ENCODE measurements around the gene PRDM16.
A peak's percentile ranks its signal among the peaks of the same experiment; 100 is the strongest.

The PRDM16 gene

DNA sequence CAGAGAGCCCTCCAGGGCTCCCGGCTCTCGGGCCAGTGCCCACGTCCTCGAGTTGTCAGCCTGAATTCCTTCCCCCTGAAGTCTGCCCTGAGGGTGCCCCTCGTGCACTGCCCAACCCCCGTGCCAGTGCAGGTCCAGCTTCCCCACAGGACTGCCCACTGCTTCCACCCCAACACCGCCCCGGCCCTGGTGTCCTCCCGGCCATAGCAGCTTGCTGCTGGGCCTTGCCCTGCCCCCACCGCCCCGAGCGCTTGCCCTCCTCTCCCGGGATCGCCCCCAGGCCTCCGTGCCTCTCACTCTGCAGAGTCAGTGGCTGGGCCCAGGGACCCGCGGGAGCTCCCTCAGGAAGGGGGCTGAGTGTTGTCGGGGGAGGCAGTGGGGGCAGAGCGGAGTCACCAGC lies 361.4 kb downstream of the PRDM16 start:
- no peak overlapping the region for H3K4me3 ChIP-seq (ENCODE audit: low read length, poor library complexity, severe bottlenecking)
- no peaks in the 10 kb centered on the region for H3K4me1 ChIP-seq (ENCODE audit: insufficient read depth, low read length, poor library complexity, severe bottlenecking)
- H2AFZ ChIP-seq (ENCODE audit: low read length), result no peak overlapping the region
- no peaks in the 10 kb centered on the region for H4K20me1 ChIP-seq (ENCODE audit: insufficient read depth, low read length, poor library complexity, severe bottlenecking)
- H3K36me3 ChIP-seq (ENCODE audit: insufficient read depth, low read length), result peaks cover 10% of the 10 kb centered on the region; the same call in 1 of the 2 replicates
- H3K27me3 ChIP-seq (ENCODE audit: insufficient read depth, low read length, poor library complexity, severe bottlenecking), result no peaks in the 10 kb centered on the region
- H3K79me2 ChIP-seq (ENCODE audit: insufficient read depth, low read length), result no peaks in the 10 kb centered on the region
- TF ChIP-seq, protein P1, sequence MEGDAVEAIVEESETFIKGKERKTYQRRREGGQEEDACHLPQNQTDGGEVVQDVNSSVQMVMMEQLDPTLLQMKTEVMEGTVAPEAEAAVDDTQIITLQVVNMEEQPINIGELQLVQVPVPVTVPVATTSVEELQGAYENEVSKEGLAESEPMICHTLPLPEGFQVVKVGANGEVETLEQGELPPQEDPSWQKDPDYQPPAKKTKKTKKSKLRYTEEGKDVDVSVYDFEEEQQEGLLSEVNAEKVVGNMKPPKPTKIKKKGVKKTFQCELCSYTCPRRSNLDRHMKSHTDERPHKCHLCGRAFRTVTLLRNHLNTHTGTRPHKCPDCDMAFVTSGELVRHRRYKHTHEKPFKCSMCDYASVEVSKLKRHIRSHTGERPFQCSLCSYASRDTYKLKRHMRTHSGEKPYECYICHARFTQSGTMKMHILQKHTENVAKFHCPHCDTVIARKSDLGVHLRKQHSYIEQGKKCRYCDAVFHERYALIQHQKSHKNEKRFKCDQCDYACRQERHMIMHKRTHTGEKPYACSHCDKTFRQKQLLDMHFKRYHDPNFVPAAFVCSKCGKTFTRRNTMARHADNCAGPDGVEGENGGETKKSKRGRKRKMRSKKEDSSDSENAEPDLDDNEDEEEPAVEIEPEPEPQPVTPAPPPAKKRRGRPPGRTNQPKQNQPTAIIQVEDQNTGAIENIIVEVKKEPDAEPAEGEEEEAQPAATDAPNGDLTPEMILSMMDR (conservative IDR thresholded peaks at IDR 0.05; ENCODE audit: low read length), result no peak
- no peak for TF ChIP-seq EZH2phosphoT487 (IDR thresholded peaks at IDR 0.05; ENCODE audit: borderline replicate concordance)
- H3K9me2 ChIP-seq (replicated peaks; ENCODE audit: low read depth, low read length), result no peaks in the 10 kb centered on the region
- H3K9ac ChIP-seq (ENCODE audit: low read depth, low read length, poor library complexity, severe bottlenecking), result no peak overlapping the region
- H3K4me2 ChIP-seq (ENCODE audit: low read depth, low read length, poor library complexity, severe bottlenecking), result no peak overlapping the region
- no peaks in the 10 kb centered on the region for H3F3A ChIP-seq (ENCODE audit: low read depth)
- no peaks in the 10 kb centered on the region for H3K9me3 ChIP-seq (ENCODE audit: insufficient read depth, low read depth, low read length)

DNA sequence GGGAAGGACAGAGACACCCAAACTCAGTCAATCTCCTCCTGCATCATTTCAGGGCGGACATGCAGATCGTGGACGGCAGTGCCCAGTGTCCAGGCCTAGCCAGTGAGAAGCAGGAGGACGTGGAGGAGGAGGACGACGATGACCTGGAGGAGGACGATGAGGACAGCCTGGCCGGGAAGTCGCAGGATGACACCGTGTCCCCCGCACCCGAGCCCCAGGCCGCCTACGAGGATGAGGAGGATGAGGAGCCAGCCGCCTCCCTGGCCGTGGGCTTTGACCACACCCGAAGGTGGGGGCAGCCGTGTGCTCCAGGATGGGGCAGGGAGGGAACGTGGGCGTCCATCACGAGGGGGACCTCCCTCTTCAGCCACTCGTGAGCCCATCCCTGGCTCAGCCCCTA lies 361.8 kb downstream of the PRDM16 start:
- Histone ChIP-seq H4K20me1 (ENCODE audit: insufficient read depth, low read length, poor library complexity, severe bottlenecking) (no peaks in the 10 kb centered on the region), H3K4me1 (ENCODE audit: insufficient read depth, low read length, poor library complexity, severe bottlenecking) (no peaks in the 10 kb centered on the region), H3K79me2 (ENCODE audit: insufficient read depth, low read length) (no peaks in the 10 kb centered on the region), H3K36me3 (ENCODE audit: insufficient read depth, low read length) (peaks cover 10% of the 10 kb centered on the region; the same call in 1 of the 2 replicates), H3K27me3 (ENCODE audit: insufficient read depth, low read length, poor library complexity, severe bottlenecking) (no peaks in the 10 kb centered on the region), H3K4me2 (ENCODE audit: low read depth, low read length, poor library complexity, severe bottlenecking) (no peak overlapping the region), H3K9ac (ENCODE audit: low read depth, low read length, poor library complexity, severe bottlenecking) (no peak overlapping the region), H2AFZ (ENCODE audit: low read length) (no peak overlapping the region), H3K4me3 (ENCODE audit: low read length, poor library complexity, severe bottlenecking) (no peak overlapping the region), H3F3A (ENCODE audit: low read depth) (no peaks in the 10 kb centered on the region), H3K9me2 (replicated peaks; ENCODE audit: low read depth, low read length) (no peaks in the 10 kb centered on the region), H3K9me3 (ENCODE audit: insufficient read depth, low read depth, low read length) (no peaks in the 10 kb centered on the region)
- TF ChIP-seq, protein P1 (conservative IDR thresholded peaks at IDR 0.05; ENCODE audit: low read length), result no peak

DNA sequence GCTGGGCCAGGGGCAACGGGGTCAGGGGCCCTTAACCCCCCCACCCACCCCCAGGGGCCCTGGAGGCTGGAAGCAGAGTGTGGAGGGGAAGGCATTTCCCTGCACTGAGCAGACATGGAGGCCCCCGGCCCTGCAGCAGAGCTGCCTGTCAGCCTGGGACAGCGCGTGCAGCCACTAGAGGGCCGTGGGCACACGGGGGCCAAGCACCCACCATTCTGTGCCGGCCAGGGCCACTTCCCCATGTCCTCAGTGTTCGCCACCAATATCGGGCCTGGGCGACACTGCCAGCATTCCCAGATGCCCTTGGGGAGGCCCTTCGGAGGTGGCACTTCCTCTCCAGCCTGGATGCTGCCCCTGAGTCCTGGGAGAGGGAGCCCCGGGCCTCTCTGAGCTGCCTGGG lies 362.3 kb downstream of the PRDM16 start:
- no peaks in the 10 kb centered on the region for H3K4me1 ChIP-seq (ENCODE audit: insufficient read depth, low read length, poor library complexity, severe bottlenecking)
- H3K79me2 ChIP-seq (ENCODE audit: insufficient read depth, low read length), result no peaks in the 10 kb centered on the region
- H3K9me3 ChIP-seq (ENCODE audit: insufficient read depth, low read depth, low read length), result no peaks in the 10 kb centered on the region
- no peak overlapping the region for H3K4me3 ChIP-seq (ENCODE audit: low read length, poor library complexity, severe bottlenecking)
- no peaks in the 10 kb centered on the region for H4K20me1 ChIP-seq (ENCODE audit: insufficient read depth, low read length, poor library complexity, severe bottlenecking)
- H3F3A ChIP-seq (ENCODE audit: low read depth), result no peaks in the 10 kb centered on the region
- H3K9me2 ChIP-seq (replicated peaks; ENCODE audit: low read depth, low read length), result no peaks in the 10 kb centered on the region
- H3K4me2 ChIP-seq (ENCODE audit: low read depth, low read length, poor library complexity, severe bottlenecking), result no peak overlapping the region
- no peak overlapping the region for H2AFZ ChIP-seq (ENCODE audit: low read length)
- H3K9ac ChIP-seq (ENCODE audit: low read depth, low read length, poor library complexity, severe bottlenecking), result no peak overlapping the region
- H3K27me3 ChIP-seq (ENCODE audit: insufficient read depth, low read length, poor library complexity, severe bottlenecking), result no peaks in the 10 kb centered on the region
- TF ChIP-seq, protein P1 (conservative IDR thresholded peaks at IDR 0.05; ENCODE audit: low read length), result peak; percentile 35; the same call in 1 of the 2 replicates
- no peak for TF ChIP-seq EZH2phosphoT487 (IDR thresholded peaks at IDR 0.05; ENCODE audit: borderline replicate concordance)
- peaks cover 7% of the 10 kb centered on the region; the same call in 1 of the 2 replicates for H3K36me3 ChIP-seq (ENCODE audit: insufficient read depth, low read length)
